HCT116 (cell line): ENCODE data around the gene C2orf80. TPM values are rescaled to one million over a fixed set of nuclear protein-coding genes. Genes with fewer than 3 reads are reported as not detected.

Experiments
- ATAC-seq: fragments of 200-7000 bp; cut with Tn5 transposase; 2 replicates; pipeline ENCODE4 v1.9.1; 2020; ENCODE audit warnings: mild to moderate bottlenecking, moderate library complexity
- BruUV-seq: library from RNA; stranded (reverse); fragments of 400-500 nt; replicated peaks from 2 replicates; lab custom pipeline; 2021; lab: Mats Ljungman, UMichigan
- CTCF ChIA-PET: fragments of 300-600 bp; sonication (Branson Sonifier 250); formaldehyde crosslinking; loops from one replicate; lab custom pipeline; 2021; ENCODE audit warnings: antibody characterized with exemption; lab: Charles Lee
- POLR2A ChIA-PET: fragments of 300-600, 350-600 bp; sonication (Branson Sonifier 250); formaldehyde crosslinking; loops from one replicate; lab custom pipeline; 2021; ENCODE audit warnings: antibody characterized with exemption; lab: Charles Lee
- RAD21 ChIA-PET, 2 experiments: fragments of 300-600 bp; sonication (Branson Sonifier 250); formaldehyde crosslinking; loops; one replicate each; lab custom pipeline; 2023; ENCODE audit warnings: low total read pairs in 2 of 2; ENCODE audit not compliant: uncharacterized antibody in 2 of 2, unreplicated experiment in 2 of 2, low non-redundant PET in 1 of 2; lab: Charles Lee
- DNase-seq: peaks from one replicate; pipeline ENCODE4 v3.0.0-alpha.2; 2010; ENCODE audit warnings: low read depth, low spot score
- H2AFZ ChIP-seq: fragments of 200-600 bp; shearing (Covaris generic), sonication (generic); 2 replicates; pipeline ENCODE4 v1.6.1; 2017; ENCODE audit warnings: low read depth, mixed run types, mixed read lengths, antibody characterized with exemption, low read length; ENCODE audit not compliant: poor library complexity, severe bottlenecking
- H3K27ac ChIP-seq: 2 replicates; pipeline ENCODE4 v1.5.1; 2012; ENCODE audit warnings: low read depth, low read length
- H3K27me3 ChIP-seq: fragments of 200-600 bp; sonication (generic); 2 replicates; pipeline ENCODE4 v1.6.1; 2016; ENCODE audit warnings: mixed run types, low read length, mixed read lengths; ENCODE audit not compliant: insufficient read depth
- H3K36me3 ChIP-seq, 2 experiments: fragments of 200-500 bp in 1 of 2; fragments of 200-600 bp in 1 of 2; sonication (Bioruptor generic) in 1 of 2; sonication (generic) in 1 of 2; 2 replicates each; pipeline versions ENCODE4 v1.5.1 to v1.6.1; 2014 to 2016; ENCODE audit warnings: low read length in 2 of 2, inconsistent platforms in 1 of 2, mixed read lengths in 1 of 2, mixed run types in 1 of 2; ENCODE audit not compliant: insufficient read depth in 2 of 2, control insufficient read depth in 1 of 2
- H3K4me1 ChIP-seq, 2 experiments: fragments of 200-600 bp in 1 of 2; sonication (generic) in 1 of 2; 2 replicates each; pipeline versions ENCODE4 v1.5.1 to v1.6.1; 2012 to 2017; ENCODE audit warnings: low read length in 2 of 2, inconsistent platforms in 1 of 2, mild to moderate bottlenecking in 1 of 2, mixed read lengths in 1 of 2, mixed run types in 1 of 2, moderate library complexity in 1 of 2; ENCODE audit not compliant: insufficient read depth in 2 of 2, control insufficient read depth in 1 of 2
- H3K4me2 ChIP-seq: fragments of 200-600 bp; sonication (generic); 2 replicates; pipeline ENCODE4 v1.6.1; 2017; ENCODE audit warnings: mixed run types, low read length, mixed read lengths
- H3K4me3 ChIP-seq, 2 experiments: fragments of 200-600 bp in 1 of 2; sonication (generic) in 1 of 2; replicated peaks in 1 of 2; 2 replicates each; pipeline ENCODE4 v1.5.1; 2011 to 2016; ENCODE audit warnings: low read length in 2 of 2, control low read depth in 1 of 2, low read depth in 1 of 2, mild to moderate bottlenecking in 1 of 2, mixed read lengths in 1 of 2, mixed run types in 1 of 2
- H3K79me2 ChIP-seq: fragments of 200-600 bp; sonication (generic); 2 replicates; pipeline ENCODE4 v1.6.1; 2017; ENCODE audit warnings: mild to moderate bottlenecking, mixed run types, low read length, moderate library complexity, mixed read lengths; ENCODE audit not compliant: insufficient read depth
- H3K9ac ChIP-seq: fragments of 200-600 bp; sonication (generic); 2 replicates; pipeline ENCODE4 v1.6.1; 2016; ENCODE audit warnings: low read length, mixed read lengths
- H3K9me2 ChIP-seq: fragments of 200-600 bp; sonication (generic), shearing (Covaris generic); 2 replicates; pipeline ENCODE4 v1.6.1; 2017; ENCODE audit warnings: mixed run types, mild to moderate bottlenecking, moderate library complexity; ENCODE audit not compliant: insufficient read depth
- H3K9me3 ChIP-seq, 2 experiments: fragments of 200-500 bp in 1 of 2; fragments of 200-600 bp in 1 of 2; sonication (Bioruptor generic) in 1 of 2; sonication (generic) in 1 of 2; 2 replicates each; pipeline ENCODE4 v1.6.1; 2014 to 2017; ENCODE audit warnings: low read length in 2 of 2, mixed read lengths in 2 of 2, inconsistent platforms in 1 of 2, low read depth in 1 of 2, mild to moderate bottlenecking in 1 of 2, mixed run types in 1 of 2, moderate library complexity in 1 of 2; ENCODE audit not compliant: control insufficient read depth in 1 of 2, insufficient read depth in 1 of 2
- H4K20me1 ChIP-seq: fragments of 200-600 bp; sonication (generic), shearing (Covaris generic); 2 replicates; pipeline ENCODE4 v1.6.1; 2017; ENCODE audit warnings: mixed run types, mild to moderate bottlenecking, moderate library complexity; ENCODE audit not compliant: insufficient read depth
- ATF3 ChIP-seq: IDR thresholded peaks from 2 replicates; pipeline ENCODE4 v1.6.1; 2012
- CEBPB ChIP-seq: IDR thresholded peaks from 2 replicates; pipeline ENCODE4 v1.6.1; 2012; ENCODE audit warnings: low read depth
- ELF1 ChIP-seq: IDR thresholded peaks from 2 replicates; pipeline ENCODE4 v1.6.1; 2012; ENCODE audit warnings: low read depth, borderline replicate concordance
- EZH2phosphoT487 ChIP-seq: fragments of 200-600 bp; IDR thresholded peaks from 2 replicates; pipeline ENCODE4 v1.6.1; 2018; ENCODE audit warnings: antibody characterized with exemption, borderline replicate concordance
- MAX ChIP-seq: IDR thresholded peaks from 2 replicates; pipeline ENCODE4 v1.6.1; 2012
- POLR2A ChIP-seq: IDR thresholded peaks from 2 replicates; pipeline ENCODE4 v1.7.0; 2011; ENCODE audit warnings: borderline replicate concordance; ENCODE audit not compliant: insufficient read depth, insufficient read length; ENCODE audit errors: extremely low read depth
- POLR2AphosphoS5 ChIP-seq: IDR thresholded peaks from 2 replicates; pipeline ENCODE4 v1.6.1; 2011; ENCODE audit warnings: mild to moderate bottlenecking, low read depth, low read length, moderate library complexity
- RAD21 ChIP-seq: IDR thresholded peaks from 2 replicates; pipeline ENCODE4 v1.6.1; 2012; ENCODE audit warnings: low read depth, mild to moderate bottlenecking
- REST ChIP-seq: IDR thresholded peaks from 2 replicates; pipeline ENCODE4 v1.6.1; 2012; ENCODE audit warnings: low read depth
- SRF ChIP-seq: IDR thresholded peaks from 2 replicates; pipeline ENCODE4 v1.6.1; 2012; ENCODE audit warnings: low read depth
- YY1 ChIP-seq: IDR thresholded peaks from 2 replicates; pipeline ENCODE4 v1.6.1; 2011; ENCODE audit warnings: low read length, low read depth, moderate library complexity, mild to moderate bottlenecking; ENCODE audit not compliant: insufficient replicate concordance; ENCODE audit errors: extremely low read depth
- intact Hi-C: fragments of 100-400 bp; cut with micrococcal nuclease; formaldehyde crosslinking; loops from 2 replicates; pipeline ENCODE4 v1.10.0; 2022
- total RNA-seq: library from RNA; stranded (reverse); gene quantifications from one replicate; pipeline ENCODE4 v1.2.1, GENCODE V29; 2021; ENCODE audit not compliant: unreplicated experiment

Gene C2orf80
- total RNA-seq, 1 experiment from 2014 or later = not detected

- Histone ChIP-seq H3K4me2 (no peak overlapping the region), H4K20me1 (no peaks in the 10 kb centered on the region), H3K27ac (no peak overlapping the region), H3K79me2 (no peaks in the 10 kb centered on the region), H3K4me1 (peaks cover 2 to 3% of the 10 kb centered on the region in 2 experiments; a peak in 3 of 4 replicates), H3K9ac (no peak overlapping the region), H3K4me3 (no peak overlapping the region), H3K9me3 (no peaks in the 10 kb centered on the region)
- RAD21 ChIA-PET = no interaction called here
- DNase-seq = no peak
- TF ChIP-seq REST (no peak), EZH2phosphoT487 (no peak), RAD21 (no peak), POLR2A (no peak), YY1 (no peak), CEBPB (no peak), MAX (no peak), ELF1 (no peak), SRF (no peak), POLR2AphosphoS5 (no peak), ATF3 (no peak)
- TF ChIP-seq, all 23 proteins: peak for 0
- Histone ChIP-seq H3K36me3 (no peaks in the 10 kb centered on the region), H3K9me2 (no peaks in the 10 kb centered on the region), H3K27me3 (no peaks in the 10 kb centered on the region), H2AFZ (no peak overlapping the region)
- ChIA-PET POLR2A (no interaction called here), CTCF (no interaction called here)
- intact Hi-C loops = no loop called here
- no peak for ATAC-seq
- BruUV-seq = no TSS peak
Measured at GRCh38 chr2:208183972-208184705, 5.7 kb downstream of the C2orf80 start.
